ENCODE measurements around the gene CNOT4. TPM values are rescaled to one million over a fixed set of nuclear protein-coding genes. Genes with fewer than 3 reads are reported as not detected.

Gene CNOT4
- total and polyA plus RNA-seq, 2 of the 8 experiments (the other 6 are each of a cell fraction or from before 2014, with no cell fraction given), result 10.9 to 25.8 TPM

DNA sequence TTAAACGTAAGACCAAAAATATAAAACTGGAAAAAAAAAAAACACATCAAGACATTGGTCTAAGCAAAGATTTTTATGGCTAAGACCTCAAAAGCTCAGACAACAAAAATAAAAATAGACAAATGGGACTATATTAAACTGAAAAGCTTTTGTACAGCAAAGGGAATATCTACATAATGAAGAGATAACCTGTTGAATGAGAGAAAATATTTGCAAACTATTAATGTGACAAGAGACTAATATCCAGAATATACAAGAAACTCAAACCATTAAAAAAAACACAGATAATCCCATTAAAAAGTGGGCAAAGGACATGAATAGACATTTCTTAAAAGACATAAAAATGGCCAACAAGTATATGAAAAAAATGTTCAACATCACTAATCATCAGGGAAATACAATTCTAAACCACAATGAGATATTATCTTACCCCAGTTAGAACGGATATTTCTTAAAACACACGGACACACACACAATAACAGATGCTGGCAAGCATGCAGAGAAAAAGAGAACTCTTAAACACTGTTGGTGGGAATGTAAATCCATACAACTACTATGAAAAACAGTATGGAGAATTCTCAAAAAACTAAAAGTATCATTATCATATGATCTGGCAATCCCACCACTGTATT is 28.8 kb downstream of the CNOT4 start (continued):
- no peak for TF ChIP-seq SIN3A (conservative IDR thresholded peaks at IDR 0.05 in 1 of 2, IDR thresholded peaks at IDR 0.05 in 1 of 2; ENCODE audit: low read depth in 1 of 2, low read length in 2 of 2)
- no peak for TF ChIP-seq SP2 (IDR thresholded peaks at IDR 0.05; ENCODE audit: low read length)
